ENCODE measurements around the gene MIER2. TPM values are rescaled to one million over a fixed set of nuclear protein-coding genes. Genes with fewer than 3 reads are reported as not detected.

MIER2 gene
- total and polyA plus RNA-seq, 4 donors, result 2.7 to 4.1 (median 3.7) TPM

DNA sequence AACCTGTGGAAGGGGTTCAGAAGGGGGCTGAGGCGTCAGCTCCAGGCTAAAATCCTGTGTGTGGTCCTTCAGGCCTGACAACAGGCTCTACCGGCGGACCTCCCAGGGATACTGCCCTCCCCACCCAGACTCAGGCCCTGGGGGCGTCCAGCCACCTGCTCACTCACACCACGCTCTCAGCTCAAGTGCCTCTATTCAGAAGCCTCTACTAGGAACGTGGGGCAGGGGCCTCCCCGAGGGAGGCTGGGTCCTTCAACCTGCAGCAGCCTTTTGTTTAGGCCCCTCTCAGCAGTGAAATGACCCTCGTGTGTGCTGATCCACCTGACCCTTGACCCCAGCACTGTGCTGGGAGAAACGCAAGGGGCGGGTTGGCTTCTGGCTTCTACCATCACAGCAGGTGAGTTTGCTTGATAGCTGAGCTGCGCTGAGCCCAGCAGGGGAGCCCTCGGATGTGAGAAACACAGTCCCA lies 64.0 kb downstream of the MIER2 start:
- Histone ChIP-seq H3K27ac (ENCODE audit: low read depth in 1 of 2, low read length in 2 of 2) (no peak overlapping the region), H3K36me3 (ENCODE audit: control insufficient read depth in 4 of 4, insufficient read depth in 3 of 4, low read depth in 1 of 4, low read length in 3 of 4) (no peaks in the 10 kb centered on the region), H3K9ac (ENCODE audit: low read depth in 1 of 2, low read length in 2 of 2) (no peak overlapping the region), H3K27me3 (ENCODE audit: control insufficient read depth in 4 of 4, insufficient read depth in 4 of 4, low read length in 3 of 4) (peaks cover 0 to 2% (median 0%) of the 10 kb centered on the region in 4 donors), H3K4me3 (ENCODE audit: low read depth in 1 of 3, low read length in 3 of 3) (no peak overlapping the region), H3K9me3 (ENCODE audit: control insufficient read depth in 4 of 4, low read length in 3 of 4) (no peaks in the 10 kb centered on the region), H3K4me1 (ENCODE audit: control insufficient read depth in 4 of 4, insufficient read depth in 4 of 4, low read length in 3 of 4) (no peaks in the 10 kb centered on the region)
- TF ChIP-seq NR2F2 (IDR thresholded peaks at IDR 0.05) (no peak), GABPA (IDR thresholded peaks at IDR 0.05 in 1 of 2, conservative IDR thresholded peaks at IDR 0.05 in 1 of 2) (no peak), EGR1 (IDR thresholded peaks at IDR 0.05; ENCODE audit: low read depth in 2 of 2) (no peak), HNF4A (conservative IDR thresholded peaks at IDR 0.05) (no peak), TAF1 (conservative IDR thresholded peaks at IDR 0.05) (no peak), JUND (IDR thresholded peaks at IDR 0.05) (no peak), HNF4G (IDR thresholded peaks at IDR 0.05) (no peak), RXRA (IDR thresholded peaks at IDR 0.05) (no peak), RAD21 (IDR thresholded peaks at IDR 0.05) (no peak), YY1 (IDR thresholded peaks at IDR 0.05) (no peak), FOXA1 (IDR thresholded peaks at IDR 0.05) (no peak), FOXA2 (IDR thresholded peaks at IDR 0.05) (no peak), SP1 (IDR thresholded peaks at IDR 0.05) (no peak)
- TF ChIP-seq, protein P1, sequence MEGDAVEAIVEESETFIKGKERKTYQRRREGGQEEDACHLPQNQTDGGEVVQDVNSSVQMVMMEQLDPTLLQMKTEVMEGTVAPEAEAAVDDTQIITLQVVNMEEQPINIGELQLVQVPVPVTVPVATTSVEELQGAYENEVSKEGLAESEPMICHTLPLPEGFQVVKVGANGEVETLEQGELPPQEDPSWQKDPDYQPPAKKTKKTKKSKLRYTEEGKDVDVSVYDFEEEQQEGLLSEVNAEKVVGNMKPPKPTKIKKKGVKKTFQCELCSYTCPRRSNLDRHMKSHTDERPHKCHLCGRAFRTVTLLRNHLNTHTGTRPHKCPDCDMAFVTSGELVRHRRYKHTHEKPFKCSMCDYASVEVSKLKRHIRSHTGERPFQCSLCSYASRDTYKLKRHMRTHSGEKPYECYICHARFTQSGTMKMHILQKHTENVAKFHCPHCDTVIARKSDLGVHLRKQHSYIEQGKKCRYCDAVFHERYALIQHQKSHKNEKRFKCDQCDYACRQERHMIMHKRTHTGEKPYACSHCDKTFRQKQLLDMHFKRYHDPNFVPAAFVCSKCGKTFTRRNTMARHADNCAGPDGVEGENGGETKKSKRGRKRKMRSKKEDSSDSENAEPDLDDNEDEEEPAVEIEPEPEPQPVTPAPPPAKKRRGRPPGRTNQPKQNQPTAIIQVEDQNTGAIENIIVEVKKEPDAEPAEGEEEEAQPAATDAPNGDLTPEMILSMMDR (IDR thresholded peaks at IDR 0.05; ENCODE audit: low read depth, low read length, missing input control), result no peak
- TF ChIP-seq, protein P2, sequence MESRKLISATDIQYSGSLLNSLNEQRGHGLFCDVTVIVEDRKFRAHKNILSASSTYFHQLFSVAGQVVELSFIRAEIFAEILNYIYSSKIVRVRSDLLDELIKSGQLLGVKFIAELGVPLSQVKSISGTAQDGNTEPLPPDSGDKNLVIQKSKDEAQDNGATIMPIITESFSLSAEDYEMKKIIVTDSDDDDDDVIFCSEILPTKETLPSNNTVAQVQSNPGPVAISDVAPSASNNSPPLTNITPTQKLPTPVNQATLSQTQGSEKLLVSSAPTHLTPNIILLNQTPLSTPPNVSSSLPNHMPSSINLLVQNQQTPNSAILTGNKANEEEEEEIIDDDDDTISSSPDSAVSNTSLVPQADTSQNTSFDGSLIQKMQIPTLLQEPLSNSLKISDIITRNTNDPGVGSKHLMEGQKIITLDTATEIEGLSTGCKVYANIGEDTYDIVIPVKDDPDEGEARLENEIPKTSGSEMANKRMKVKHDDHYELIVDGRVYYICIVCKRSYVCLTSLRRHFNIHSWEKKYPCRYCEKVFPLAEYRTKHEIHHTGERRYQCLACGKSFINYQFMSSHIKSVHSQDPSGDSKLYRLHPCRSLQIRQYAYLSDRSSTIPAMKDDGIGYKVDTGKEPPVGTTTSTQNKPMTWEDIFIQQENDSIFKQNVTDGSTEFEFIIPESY (IDR thresholded peaks at IDR 0.05), result no peak
- TF ChIP-seq, protein P3, sequence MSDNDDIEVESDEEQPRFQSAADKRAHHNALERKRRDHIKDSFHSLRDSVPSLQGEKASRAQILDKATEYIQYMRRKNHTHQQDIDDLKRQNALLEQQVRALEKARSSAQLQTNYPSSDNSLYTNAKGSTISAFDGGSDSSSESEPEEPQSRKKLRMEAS (IDR thresholded peaks at IDR 0.05), result no peak
- TF ChIP-seq, protein P4, sequence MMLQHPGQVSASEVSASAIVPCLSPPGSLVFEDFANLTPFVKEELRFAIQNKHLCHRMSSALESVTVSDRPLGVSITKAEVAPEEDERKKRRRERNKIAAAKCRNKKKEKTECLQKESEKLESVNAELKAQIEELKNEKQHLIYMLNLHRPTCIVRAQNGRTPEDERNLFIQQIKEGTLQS (IDR thresholded peaks at IDR 0.05), result no peak
- TF ChIP-seq, protein P5, sequence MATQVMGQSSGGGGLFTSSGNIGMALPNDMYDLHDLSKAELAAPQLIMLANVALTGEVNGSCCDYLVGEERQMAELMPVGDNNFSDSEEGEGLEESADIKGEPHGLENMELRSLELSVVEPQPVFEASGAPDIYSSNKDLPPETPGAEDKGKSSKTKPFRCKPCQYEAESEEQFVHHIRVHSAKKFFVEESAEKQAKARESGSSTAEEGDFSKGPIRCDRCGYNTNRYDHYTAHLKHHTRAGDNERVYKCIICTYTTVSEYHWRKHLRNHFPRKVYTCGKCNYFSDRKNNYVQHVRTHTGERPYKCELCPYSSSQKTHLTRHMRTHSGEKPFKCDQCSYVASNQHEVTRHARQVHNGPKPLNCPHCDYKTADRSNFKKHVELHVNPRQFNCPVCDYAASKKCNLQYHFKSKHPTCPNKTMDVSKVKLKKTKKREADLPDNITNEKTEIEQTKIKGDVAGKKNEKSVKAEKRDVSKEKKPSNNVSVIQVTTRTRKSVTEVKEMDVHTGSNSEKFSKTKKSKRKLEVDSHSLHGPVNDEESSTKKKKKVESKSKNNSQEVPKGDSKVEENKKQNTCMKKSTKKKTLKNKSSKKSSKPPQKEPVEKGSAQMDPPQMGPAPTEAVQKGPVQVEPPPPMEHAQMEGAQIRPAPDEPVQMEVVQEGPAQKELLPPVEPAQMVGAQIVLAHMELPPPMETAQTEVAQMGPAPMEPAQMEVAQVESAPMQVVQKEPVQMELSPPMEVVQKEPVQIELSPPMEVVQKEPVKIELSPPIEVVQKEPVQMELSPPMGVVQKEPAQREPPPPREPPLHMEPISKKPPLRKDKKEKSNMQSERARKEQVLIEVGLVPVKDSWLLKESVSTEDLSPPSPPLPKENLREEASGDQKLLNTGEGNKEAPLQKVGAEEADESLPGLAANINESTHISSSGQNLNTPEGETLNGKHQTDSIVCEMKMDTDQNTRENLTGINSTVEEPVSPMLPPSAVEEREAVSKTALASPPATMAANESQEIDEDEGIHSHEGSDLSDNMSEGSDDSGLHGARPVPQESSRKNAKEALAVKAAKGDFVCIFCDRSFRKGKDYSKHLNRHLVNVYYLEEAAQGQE (IDR thresholded peaks at IDR 0.05), result no peak
- no peak for DNase-seq (ENCODE audit: low spot score)
- WGBS, result 63% methylated on average over 12 of the region's 12 CpGs

All from liver (tissue), 9 donors.